NCI-H2227 (cell line): Measurements from ENCODE around the gene ANKRD39.

ENCODE experiments used
- DNase-seq: peaks from one replicate; lab custom pipeline; 2025; ENCODE audit not compliant: unreplicated experiment; lab: John Stamatoyannopoulos, UW

Gene ANKRD39

GRCh38 chr2:96831679-96832078 lies 26.1 kb downstream of the ANKRD39 start:
- no peak for DNase-seq

GRCh38 chr2:96830044-96830562 lies 27.7 kb downstream of the ANKRD39 start:
- no peak for DNase-seq

DNA sequence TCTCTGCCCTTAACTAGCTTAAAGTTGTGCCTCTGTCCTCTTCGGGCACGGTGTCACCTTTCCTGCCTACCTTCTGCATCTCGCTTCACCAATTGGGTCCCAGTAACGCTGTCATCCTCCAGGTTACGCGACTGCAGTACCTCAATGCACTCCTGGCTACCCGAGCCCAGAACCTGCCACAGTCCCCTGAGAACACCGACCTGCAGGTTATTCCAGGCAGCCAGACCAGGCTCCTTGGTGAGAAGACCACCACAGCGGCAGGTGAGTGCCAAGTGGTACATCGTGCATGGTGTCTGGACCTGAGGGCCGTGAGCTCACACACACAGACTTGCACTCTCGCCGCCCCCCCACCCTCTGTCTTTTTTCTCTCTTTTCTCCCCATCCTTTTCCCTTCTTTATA lies 28.9 kb downstream of the ANKRD39 start:
- DNase-seq = no peak

DNA sequence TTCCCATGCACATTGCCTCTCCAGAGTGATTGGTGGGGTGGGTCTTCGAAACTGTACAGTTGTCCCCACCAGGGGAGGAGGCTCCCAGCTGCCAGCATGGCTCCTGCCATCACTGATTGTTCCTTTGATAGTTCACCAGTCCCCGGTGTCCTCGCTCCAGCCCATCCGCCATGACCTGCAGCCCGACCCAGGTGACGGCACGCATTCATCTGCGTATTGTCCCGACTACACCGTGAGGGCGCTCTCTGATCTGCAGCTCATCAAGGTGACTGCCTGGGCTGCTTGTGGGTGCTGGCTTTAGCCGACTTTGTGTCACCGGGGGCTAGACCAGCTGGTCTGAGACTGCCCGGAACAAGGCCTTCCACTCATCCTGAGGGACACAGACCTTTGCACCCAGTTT lies 29.4 kb downstream of the ANKRD39 start:
- no peak for DNase-seq

DNA sequence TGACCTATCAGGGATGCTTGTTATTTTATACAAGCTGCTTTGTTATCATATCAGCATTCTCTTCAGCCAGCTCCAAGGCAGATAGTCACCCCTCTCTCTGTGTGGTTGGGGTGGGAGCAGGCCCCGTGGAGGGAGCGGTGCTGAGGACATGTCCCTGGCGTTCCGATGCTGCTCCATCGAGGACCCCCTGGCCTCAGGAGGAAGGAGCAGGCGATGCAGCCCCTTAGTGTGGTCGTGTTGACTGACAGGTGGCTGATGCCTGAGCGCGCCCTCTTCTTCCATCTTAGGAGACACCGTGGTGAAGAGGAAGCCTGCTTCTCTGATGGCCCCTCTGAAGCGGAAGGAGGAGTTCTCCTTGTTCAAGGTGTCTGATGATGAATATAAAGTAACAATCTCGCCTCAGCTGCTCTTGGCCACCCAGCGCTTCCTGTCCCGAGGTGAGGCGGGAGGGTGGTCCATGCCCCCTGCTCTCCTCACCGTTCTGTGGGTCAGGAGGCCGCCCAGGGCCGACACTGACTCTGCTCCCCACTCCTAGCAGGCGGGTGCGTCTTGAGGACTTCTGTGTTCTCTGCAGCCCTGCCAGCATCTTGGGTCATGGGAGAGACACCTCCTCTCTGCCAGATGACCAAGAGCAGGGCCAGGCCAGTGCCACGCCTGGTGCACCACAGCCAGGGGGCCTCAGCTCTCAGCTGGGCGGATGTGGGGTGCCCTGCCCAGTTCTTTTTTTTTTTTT lies 31.1 kb downstream of the ANKRD39 start:
- DNase-seq = no peak

DNA sequence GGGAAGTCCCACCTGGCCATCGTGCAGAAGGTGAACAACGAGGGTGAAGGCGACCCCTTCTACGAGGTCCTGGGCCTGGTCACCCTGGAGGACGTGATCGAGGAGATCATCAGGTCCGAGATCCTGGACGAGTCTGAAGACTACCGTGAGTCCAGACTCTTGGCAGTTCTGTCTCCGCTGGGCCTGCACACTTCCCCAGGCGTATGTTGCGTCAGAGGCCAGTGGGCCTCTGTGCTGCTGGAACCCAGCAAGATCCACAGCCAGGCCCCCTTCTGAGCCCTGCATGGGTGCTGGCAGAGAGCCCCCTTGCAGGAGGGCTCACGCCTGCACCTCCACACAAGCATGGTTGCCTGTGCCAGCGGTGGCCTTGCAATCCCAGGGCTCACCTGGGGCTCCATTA lies 32.8 kb downstream of the ANKRD39 start:
- no peak for DNase-seq

- no peak for DNase-seq
These were observed 33.5 kb downstream of the ANKRD39 start for GRCh38 chr2:96824079-96824870.

DNA sequence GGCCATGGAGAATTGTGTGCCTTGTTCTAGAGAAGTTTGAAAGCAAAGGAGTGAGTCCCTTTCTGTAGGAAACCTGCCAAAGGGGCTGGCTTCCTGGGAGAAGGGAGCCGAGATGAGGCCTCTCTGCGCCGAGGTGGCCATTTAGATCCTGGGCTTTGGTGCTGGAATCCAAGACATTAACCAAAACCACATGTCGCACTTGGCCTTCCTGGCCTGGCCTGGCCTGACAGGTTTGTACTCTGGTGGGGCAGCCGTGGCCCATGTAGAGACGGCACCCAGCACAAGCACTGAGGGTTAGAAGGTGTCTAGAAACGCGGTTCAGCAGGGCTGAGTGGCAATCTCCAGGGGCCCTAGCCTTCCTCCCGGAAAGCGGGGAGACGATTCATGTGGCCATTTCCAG lies 34.6 kb downstream of the ANKRD39 start:
- no peak for DNase-seq

DNA sequence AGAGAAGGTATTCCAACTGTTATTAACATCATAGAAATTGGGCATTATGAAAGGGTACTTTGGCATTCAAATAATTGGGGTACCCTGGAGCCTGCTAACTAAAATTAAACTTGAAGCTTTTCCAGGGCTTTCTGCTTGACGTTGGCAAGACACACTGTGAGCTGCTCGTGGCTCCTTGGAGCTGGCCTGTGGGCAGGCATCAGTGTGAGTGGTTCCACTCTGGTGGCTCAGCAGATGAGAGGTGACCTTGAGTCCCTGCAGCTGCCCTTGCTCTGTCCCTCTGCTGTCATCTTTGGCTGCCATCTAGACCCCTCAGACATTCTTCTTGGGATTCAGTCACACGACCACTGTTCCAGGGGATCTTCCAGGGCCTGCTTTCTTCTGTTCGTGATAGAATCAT lies 35.0 kb downstream of the ANKRD39 start:
- no peak for DNase-seq

GRCh38 chr2:96821113-96821675 lies 36.6 kb downstream of the ANKRD39 start:
- DNase-seq = peak; percentile 15

DNA sequence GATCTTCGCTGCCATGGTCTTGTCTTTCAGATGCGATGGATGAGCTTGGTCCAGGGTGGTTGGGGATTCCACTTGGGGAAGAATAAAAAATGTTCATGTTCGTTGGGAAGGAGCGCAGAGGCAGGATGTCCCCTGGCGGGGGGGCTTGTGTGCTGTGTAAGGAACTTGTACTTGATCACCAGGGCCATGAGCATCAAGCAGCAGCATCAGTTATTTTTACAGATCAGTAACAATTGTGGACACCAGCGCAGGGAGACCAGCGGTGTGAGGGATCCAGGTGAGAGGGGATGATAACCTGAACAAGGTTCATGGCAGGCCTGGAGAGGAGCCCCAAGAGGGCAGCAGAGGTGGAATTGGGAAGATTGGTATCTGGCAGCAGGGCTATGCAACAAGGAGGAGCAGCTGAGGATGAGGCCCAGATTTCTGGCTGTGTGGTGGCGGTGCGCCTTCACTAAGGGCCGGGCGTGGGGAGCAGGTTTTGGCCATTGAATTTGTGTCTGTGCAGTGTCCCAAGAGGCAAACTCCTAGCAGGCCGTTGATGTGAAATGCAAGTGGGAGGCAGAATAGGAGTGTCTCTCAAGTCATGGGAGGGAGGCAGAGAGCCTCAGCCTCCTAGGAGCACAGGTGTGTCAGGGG lies 37.8 kb downstream of the ANKRD39 start:
- DNase-seq = no peak

- DNase-seq = peak; percentile 12
These were observed 38.5 kb downstream of the ANKRD39 start for GRCh38 chr2:96819128-96819875.

- DNase-seq = no peak
These were observed 39.9 kb downstream of the ANKRD39 start for GRCh38 chr2:96817882-96818281.

DNA sequence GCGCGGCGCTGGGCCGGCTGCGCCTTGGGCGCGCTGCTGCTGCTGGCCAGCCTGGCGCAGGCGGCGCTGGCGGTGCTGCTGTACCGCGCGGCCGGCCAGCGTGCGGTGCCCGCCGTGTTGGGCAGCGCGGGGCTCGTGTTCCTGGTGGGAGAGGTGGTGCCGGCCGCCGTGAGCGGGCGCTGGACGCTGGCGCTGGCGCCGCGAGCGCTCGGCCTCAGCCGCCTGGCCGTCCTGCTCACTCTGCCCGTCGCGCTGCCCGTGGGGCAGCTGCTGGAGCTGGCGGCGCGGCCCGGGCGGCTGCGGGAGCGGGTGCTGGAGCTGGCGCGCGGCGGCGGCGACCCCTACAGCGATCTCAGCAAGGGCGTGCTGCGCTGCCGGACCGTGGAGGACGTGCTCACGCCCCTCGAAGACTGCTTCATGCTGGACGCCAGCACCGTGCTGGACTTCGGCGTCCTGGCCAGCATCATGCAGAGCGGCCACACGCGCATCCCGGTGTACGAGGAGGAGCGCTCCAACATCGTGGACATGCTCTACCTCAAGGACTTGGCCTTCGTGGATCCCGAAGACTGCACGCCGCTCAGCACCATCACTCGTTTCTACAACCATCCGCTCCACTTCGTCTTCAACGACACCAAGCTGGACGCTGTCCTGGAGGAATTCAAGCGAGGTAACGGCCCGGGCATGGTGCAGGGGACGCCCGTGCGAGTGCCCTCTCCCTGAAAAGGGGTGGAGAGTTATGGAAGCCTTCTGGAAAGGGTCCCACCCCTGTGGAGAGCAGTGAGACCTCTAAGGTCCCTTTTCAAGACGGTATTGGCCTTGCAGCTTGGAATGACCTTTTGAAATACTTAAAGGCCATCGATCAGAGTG lies 40.7 kb downstream of the ANKRD39 start:
- DNase-seq = peak; percentile 66

GRCh38 chr2:96816127-96816835 lies 41.5 kb downstream of the ANKRD39 start, which contains the start of gene CNNM3:
Gene CNNM3 (plus strand): TSS chr2:96816268. CDS start chr2:96816278, 10 bp downstream.
- peak; percentile 97 for DNase-seq

DNA sequence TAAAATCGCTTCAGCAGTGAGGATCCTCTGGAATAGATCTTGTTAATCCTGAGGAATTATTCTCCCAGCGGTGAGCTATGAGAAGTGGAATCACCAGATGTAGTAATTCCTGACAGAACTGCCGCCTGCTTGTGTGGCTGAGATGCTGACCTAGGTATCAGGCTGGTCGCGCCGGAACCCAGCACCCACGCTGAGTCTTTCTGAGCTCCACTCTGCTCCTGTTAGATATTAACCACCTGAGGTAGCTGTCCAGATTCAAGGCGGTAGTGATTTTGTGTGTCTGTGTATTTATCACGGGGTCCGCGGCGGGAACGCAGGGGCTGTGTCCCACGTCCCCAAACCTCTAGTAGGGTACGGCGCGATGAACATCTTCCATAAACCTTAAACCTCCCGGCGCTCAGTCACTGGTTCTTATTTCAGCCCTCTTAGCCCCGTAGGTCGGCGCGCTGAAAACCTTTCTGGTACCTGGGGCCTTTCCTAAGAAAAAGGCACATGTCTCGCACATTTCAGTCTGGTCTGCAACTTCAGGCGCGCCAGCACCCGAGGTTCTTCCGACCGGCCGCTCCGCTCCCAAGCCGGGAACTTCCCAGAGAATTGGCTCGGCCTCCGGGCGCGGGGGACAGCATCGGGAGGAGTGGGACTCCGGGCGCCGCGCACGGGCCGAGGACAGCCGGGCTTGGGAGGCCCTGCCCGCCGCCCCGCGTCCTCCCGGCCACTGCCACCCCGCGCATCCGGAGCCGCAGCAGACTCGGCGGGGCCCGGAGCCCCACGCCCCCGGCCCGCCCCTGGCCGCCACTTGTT lies 42.3 kb downstream of the ANKRD39 start:
- DNase-seq = peak; percentile 41

DNA sequence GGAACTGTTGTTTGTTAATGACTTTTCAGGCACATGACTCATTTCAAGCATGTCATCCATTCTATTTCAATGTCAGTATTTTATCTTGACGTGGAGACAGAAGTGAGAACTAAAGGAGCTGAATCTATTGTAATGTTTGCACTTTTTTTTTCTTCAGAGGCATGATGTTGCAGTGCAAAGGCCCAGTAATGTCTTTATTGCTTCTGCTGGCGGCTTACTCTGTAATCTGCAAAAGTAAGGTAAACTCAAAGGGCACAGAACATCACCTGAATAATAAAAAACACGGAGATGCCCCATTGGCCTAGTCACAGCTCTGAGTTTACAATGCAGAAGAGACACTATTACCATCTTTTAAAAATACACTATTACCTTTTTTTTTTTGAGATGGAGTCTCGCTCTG lies 44.2 kb downstream of the ANKRD39 start:
- DNase-seq = no peak

- DNase-seq = no peak
These were observed 45.9 kb downstream of the ANKRD39 start for GRCh38 chr2:96811917-96812316.
